Suppressor macrophage treated with lipopolysaccharide for 1 hour (primary cell): ENCODE measurements around the gene DCAF4.
"Not testable (repeated sequence)": the region's sequence is repeated elsewhere in the genome, so short reads cannot be mapped to it uniquely, and the experiment has no call there.

Source experiments
- DNase-seq, 3 donors: peaks; one replicate each; pipeline ENCODE4 v3.0.0-alpha.2; 2020 to 2022

DCAF4 gene

DNA sequence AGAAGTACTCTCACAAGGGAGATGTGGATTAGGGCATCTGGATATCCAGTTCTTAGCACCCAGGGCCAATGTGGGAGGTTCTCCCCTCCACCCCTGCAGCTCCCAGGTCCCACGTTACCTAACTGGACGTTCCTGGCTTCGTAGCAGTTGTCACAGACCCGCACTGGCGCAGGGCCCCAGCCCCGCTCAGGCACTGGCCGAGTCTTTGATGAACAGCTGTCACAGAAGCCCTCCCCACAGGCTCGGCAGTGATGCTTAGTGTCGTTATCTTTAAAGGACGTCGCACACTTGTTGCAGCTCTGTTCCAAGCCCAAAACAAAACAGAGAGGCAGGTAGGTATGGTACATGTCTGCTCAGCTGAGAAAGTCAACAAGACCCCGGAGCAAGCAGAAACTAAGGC is 48.4 kb downstream of the DCAF4 start:
- DNase-seq = no peak

DNA sequence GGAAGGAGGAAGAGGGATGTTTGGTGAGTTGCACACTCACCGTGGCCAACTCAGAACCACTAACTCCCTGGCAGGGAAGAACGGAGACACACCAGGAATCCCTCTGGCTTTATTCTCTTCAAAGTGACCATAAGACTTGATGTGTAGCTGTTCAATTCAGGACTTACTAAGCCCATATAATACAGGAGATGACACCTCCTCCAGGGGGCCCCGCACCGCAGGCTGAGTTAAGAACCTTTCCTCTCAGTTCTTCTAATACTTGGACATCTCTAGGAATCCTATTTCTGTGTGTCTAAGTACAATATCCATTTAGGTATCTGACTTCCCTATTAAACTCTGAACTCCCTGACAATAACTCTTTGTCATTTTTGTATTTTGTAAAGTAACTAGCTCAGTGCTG is 49.5 kb downstream of the DCAF4 start:
- no peak for DNase-seq

DNA sequence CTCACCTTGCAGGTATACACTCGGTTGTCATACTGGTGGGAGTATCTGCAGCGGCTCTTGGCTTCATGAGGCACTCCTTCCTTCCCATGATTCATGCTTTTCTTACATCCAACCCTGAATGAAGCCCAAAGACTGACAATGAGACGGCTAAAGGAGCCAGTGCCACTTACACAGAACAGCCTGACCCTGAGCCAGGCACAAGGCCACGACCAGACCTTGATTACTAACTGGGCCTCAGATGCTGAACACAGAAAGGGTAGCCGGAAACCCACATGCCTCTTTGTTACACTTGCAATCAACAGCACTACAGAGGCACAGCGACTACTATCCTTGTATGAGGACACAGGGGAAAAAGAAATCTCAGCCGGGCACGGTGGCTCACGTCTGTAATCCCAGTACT is 52.6 kb downstream of the DCAF4 start:
- DNase-seq = no peak

DNA sequence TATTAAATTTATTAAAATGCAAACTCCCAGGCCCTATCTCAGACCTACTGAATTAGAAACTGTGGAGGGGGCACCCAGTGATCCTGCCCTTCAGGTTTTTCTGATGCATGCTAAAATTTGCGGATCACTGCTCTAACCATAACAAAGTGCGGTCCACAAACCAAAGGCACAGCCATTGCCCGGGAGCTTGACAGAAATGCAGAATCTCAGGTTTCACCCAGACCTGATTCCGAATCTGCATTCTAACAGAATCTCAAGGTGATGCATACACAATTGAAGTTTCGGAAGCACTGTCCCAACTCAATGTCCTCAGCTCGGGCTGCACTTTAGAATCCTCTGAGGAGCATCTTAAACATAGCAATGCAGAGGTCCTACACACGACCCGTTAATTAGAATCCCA is 54.6 kb downstream of the DCAF4 start:
- no peak for DNase-seq

DNA sequence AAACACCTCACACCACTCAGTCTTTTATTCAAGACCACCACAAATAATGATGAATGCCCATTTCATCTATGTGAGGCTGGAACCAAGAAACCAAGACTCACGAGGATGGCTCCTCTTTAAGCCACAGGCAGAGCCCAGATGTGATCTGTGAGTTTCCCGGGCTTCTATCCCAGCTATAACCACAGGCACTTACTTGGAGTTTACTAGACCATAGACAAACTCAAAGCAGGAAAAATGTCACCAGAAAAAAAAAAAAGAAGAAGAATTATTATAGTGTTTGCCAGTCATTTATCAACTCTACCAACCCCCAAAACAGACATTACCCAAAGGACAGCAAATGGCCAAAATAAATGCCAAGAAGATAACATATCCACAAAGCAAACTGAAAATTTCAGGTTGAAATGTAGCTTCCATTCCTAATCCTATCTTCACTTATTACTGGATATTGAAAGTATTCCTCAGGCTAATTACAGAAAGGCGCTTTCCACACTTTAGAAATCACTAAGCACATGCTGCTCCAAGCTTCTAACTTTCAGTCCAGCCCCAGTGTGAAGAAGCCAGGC is 56.0 kb downstream of the DCAF4 start:
- no peak for DNase-seq

DNA sequence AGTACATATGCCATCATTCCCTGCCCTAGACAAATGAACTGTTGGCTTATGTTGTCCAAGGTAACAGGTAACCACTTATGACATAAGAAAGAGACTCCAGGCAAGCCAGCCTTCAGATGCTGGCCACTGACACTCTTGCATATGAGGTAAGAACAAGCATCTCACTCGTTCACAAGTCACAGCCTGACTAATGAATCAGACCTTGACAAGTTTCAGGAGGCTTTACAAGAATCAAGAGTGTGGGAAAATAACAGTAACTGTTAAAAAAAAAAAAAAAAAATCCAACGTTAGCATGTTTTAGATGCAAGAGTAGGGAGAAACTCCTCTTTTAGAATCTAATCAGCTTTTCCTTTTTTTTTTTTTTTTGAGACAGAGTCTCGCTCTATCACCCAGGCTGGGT is 60.0 kb downstream of the DCAF4 start:
- no peak for DNase-seq

DNA sequence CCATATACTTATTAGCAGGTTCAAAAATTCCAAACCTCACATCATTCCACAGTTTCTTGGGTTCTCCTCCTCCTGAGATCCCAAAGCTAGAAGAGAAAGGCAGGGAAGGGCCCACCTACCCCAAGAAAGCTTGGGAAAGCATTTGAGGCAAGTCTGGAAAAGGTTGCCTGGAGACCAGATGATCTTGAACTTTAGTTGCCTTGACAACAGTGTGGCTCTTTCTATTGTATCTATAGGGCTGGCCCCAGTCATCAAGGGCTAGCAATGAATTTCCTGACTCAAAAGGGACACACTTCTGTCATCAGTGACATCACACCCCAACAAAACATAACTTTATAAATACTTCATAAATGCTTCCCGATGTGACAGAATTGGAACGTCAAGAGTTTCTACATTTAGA is 60.6 kb downstream of the DCAF4 start:
- DNase-seq = no peak

DNA sequence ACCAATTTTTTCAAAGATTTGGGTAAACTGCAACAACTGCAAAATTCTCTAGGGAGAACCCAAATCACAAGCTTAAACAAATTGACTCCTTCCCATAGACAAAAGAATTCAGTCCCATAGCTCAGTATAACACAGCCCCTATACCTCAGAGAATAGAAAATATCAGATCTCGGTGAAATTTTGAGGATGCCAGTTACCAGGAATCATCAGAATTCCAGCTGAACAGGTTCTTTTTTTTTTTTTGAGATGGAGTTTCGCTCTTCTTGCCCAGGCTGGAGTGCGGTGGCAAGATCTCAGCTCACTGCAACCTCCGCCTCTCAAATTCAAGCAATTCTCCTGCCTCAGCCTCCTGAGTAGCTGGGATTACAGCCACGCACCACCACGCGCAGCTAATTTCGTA is 63.9 kb downstream of the DCAF4 start:
- no peak for DNase-seq

DNA sequence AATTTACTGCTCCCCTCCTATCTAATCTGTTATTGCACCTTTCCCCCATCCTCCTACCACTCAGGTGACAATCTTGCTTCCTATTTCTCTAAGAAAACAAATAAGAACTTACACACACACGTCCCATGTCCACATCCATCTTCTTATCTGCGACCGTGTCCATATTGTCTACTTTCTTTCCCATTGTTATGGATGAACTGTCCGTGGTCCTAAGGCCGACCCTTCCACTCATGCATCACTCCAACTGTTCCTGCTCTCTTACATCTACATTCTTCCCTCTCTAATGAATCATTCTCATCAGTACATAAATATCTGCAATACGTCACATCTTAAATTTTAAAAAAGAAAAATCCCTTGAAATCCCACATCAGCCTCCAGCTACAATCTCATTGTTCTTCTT is 70.7 kb downstream of the DCAF4 start:
- no peak for DNase-seq

DNA sequence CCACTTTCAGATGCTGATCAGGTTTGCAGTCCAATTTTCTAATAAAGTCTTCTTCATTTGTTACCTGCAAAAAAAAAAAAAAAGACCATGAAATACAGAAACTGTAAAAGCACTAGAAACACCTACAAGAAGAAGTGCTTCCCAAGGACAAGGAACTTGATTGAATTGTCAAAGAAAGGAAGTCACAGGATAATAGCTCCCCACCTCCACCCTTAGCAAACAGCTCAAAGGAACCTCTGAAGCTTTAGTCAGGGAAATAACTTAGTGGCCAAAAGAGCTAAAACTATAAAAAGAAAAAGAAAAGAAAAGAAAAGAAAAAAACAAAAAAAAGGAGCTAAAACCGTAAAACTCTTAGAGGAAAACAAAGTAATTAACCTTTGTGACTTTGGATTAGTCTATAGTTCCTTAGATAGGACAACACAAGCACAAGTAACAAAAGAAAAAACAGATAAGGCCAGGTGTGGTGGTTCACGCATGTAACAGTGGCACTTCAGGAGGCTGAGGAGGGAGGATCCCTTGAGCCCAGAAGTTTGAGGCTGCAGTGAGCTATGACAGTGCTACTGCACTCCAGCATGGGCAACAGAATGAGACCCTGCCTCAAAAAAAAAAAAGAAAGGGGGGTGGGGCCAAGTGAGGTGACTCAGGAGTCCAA is 72.1 kb downstream of the DCAF4 start:
- DNase-seq = no peak

DNA sequence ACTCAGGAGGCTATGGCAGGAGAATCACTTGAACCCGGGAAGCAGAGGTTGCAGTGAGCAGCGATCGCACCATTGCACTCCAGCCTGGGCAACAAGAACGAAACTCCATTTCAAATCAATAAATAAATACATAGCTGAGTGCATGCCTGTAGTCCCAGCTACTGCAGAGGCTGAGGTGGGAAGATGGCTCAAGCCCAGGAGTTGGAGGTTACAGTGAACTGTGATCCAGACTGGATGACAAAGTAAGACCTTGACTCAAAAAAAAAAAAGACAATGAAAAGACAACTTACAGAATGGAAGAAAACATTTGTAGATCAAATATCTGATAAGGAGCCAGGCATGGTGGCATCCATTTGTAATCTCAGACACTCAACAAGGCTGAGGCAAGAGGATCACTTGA is 73.1 kb downstream of the DCAF4 start:
- no peak for DNase-seq

DNA sequence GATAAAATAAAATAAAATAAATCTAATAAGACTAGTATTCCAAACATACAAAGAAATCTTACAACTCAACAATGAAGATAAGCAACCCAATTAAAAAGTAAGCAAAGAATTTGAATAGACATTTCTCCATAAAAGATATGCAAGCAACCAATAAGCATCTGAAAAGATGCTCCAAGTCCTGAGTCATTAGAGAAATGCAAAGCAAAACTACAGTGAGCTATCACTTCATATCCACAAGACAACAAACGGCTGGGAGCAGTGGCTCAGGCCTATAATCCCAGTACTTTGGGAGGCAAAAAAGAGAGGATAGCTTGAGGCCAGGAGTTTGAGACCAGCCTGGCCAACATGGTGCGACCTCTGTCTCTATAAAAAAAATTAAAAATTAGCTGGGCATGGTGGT is 73.8 kb downstream of the DCAF4 start:
- DNase-seq = no peak

DNA sequence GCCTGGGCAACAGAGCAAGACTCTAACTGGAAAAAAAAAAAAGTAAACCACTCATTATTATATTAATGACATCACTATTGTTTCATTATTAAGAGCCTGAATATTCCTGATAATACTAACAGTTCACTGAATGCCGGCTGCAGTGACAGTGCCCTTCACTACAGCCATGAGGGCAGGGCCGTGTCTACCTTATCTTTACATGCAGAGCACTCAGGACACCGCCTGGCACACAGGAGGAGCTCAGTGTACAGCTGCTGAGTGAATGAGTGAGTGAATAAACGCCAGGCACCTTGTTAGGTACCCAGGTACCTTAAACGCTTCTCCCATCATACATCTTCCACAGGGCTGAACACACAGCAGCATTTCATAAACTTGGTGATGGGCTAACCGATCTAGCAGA is 77.4 kb downstream of the DCAF4 start:
- DNase-seq = no peak

DNA sequence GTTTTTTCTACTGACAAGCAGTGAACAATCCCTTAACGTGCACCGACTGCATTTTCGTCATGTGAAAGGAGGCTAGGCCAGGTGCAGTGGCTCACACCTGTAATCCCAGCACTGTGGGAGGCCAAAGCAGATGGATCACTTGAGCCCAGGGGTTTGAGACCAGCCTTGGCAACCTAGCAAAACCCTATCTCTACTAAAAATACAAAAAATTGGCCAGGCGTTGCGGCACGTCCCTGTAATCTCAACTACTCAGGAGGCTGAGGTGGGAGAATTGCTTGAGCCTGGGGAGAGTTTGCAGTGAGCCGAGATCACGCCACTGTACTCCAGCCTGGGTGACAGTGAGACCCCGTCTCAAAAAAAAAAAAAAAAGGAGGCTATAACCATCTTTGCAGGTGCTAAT is 78.4 kb downstream of the DCAF4 start:
- DNase-seq = not testable (repeated sequence)

DNA sequence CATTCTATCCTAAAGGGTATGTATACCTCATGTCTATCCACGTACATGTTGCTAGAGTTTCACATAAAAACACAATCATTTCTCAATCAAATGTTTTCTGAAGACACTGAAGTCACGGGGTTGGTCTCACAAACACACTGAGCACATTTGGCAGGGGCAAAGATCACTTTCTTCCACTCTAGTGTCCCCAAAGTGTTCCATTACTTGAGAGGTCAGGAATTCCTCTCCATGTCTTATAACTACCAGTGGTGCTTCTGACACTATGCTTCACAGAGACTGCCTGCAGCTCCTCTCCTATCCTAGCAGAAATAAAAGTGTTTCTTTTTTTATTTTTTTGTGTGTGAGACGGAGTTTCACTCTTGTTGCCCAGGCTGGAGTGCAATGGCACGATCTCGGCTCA is 81.6 kb downstream of the DCAF4 start:
- no peak for DNase-seq

DNA sequence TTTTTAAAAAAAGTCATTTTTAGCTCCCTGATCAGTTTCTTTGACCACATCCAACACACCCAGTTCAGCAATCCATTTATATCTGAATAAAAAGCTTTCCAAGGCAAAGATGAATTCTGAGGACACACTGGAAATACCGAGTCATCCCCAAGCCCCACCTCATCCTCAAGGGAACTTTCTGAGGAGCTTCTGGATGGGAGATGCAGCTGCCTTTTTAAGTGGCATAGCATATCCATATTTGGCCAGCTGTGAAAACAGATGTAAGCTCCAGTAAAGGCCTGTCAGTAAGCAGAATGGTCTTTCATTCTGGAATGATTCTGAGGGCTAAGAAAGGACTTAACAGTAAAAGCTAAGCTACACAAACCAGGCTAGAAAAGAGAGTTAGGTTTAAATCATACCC is 82.2 kb downstream of the DCAF4 start:
- DNase-seq = no peak
